GM10847 (cell line): ENCODE data around the gene IPO9.

Experiments
- POLR2A ChIP-seq: IDR thresholded peaks from 2 replicates; pipeline ENCODE4 v1.6.1; 2011; ENCODE audit not compliant: insufficient read length; ENCODE audit errors: extremely low read depth

Gene IPO9

DNA sequence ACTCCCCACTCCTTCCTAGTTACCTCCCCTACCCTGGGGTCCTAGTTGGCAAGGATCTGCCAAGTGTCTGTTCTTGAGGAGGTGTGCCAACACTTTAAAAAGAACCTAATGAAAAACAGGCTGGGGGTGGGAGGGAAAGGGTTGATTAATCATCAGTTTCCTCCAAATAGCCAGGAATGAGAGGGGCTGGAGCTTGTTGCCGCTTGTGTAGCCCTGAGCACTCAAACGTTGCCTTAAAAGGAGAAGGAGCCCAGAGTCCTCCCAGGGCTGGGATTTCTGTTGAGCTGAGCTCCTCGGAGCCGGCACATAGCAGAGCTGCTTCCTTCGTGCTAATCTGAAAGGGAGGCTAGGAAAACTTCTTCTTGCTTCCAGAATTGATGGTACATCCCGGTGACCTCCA, 75.6 kb downstream of the IPO9 start:
- TF ChIP-seq POLR2A: no peak

GRCh38 chr1:201905234-201905890, 76.4 kb downstream of the IPO9 start:
- no peak for TF ChIP-seq POLR2A

- TF ChIP-seq POLR2A: no peak
Observed at GRCh38 chr1:201906336-201906735, 77.4 kb downstream of the IPO9 start.

GRCh38 chr1:201907621-201908020, 78.7 kb downstream of the IPO9 start:
- TF ChIP-seq POLR2A: no peak

- no peak for TF ChIP-seq POLR2A
Observed at GRCh38 chr1:201911826-201912571, 83.0 kb downstream of the IPO9 start.

DNA sequence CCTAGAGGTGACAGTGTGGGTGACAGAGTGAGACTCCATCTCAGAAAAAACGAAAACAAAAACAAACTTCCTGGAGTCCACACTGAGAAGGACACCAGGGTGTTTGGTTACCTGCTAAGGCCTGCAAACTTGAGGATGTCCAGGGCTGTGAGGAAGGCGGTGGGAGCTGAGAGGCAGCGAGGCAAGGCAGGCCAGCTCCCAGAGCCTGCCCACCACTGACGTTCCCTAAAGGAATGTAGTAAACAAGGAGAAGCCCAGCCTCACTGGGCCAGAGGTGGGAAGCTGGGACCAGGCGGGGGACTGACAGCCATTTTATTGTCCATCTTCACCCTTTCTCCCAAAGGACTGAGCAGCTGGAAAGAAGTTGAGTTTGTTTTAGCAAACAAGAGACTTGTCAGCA, 83.9 kb downstream of the IPO9 start:
- no peak for TF ChIP-seq POLR2A

DNA sequence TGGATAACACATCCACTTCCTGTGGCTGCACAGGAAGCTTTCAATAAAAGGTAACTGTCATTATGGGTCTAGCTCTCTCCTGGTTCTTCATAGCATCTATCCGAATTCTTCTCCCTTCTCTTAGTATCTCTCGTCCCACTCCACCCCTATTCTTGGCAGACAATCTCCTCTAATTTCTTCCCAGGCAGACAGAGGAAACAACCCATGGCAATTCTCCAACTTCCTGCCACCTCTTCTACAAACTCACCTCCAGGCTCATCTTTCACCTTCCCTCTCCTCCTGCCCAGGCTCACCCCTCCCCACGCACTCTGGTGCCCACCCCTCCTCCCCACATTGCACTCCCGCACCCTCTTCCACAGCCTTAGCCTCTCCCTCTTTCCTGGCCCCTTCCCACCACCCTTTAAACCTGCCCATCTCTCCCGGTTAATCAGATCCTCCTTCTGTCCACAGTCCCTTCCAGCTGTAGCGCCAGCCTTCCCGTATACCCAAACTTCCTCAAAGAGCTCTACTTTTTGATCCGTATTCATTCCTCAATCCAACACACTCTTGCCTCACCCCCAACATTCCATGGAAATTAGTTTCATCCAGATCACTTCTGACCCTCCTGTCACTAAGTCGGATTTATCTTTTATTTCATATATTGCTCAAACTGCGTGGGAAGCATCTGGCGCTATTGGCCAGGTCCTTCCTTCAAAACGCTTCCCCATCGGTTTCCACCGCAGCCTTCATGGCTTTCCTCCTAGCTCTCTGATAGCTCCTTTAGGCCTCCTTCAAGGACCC, 85.7 kb downstream of the IPO9 start:
- no peak for TF ChIP-seq POLR2A

- TF ChIP-seq POLR2A: no peak
Observed at GRCh38 chr1:201916649-201917249, 87.8 kb downstream of the IPO9 start.

DNA sequence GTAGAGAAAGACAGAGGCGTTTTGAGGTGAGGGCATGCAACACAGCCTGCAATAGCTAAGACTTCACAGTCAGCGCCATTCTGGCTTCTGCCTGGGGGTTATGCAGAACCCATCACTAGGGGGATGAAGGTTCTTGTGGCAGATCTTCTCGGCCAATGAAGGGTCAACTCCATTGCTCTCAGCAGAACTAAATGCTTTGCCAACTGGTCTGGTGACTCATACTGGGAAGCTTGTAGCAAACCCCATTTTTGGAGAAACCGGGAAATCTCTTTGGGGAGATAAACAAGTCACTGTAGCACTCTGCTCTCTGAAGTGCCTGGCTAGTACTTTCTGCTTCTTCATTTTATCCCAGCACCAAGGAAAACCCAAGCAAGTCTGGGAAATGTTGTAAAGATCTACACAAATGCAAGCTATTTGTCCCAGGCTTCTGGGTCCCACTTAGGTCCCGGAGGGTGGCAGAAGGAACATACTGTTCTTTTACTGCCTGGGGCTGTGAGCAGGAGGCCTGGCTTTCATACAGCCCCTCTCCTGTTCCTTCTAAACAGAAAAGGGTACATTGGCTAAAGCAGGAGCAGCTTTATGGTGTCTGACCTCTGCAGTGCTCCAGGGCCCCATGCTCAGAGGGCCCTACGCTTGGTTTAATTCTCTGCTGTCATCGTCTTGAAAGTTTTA, 88.5 kb downstream of the IPO9 start:
- no peak for TF ChIP-seq POLR2A

DNA sequence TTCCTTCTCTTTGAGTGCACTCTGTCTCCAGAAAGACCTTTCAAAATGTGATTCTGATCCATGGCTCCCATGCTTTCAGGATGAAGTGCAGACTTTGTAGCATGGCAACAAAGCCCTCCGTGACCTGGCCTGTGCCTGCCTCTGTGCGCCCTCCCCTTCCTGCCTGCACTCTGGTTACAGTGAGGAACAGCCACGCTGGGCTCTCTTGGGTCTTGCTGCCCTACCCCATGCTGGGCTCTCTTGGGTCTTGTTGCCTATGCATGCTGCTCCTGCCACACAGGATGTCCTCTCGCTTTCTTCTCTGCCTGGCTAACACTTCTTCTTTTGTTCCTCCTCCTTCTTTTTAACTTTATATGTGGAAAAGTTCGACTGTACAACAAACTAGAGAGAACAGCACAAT, 89.4 kb downstream of the IPO9 start:
- no peak for TF ChIP-seq POLR2A

GRCh38 chr1:201921952-201922558, 93.1 kb downstream of the IPO9 start:
- no peak for TF ChIP-seq POLR2A

GRCh38 chr1:201925301-201925567, 96.3 kb downstream of the IPO9 start:
- TF ChIP-seq POLR2A: no peak

DNA sequence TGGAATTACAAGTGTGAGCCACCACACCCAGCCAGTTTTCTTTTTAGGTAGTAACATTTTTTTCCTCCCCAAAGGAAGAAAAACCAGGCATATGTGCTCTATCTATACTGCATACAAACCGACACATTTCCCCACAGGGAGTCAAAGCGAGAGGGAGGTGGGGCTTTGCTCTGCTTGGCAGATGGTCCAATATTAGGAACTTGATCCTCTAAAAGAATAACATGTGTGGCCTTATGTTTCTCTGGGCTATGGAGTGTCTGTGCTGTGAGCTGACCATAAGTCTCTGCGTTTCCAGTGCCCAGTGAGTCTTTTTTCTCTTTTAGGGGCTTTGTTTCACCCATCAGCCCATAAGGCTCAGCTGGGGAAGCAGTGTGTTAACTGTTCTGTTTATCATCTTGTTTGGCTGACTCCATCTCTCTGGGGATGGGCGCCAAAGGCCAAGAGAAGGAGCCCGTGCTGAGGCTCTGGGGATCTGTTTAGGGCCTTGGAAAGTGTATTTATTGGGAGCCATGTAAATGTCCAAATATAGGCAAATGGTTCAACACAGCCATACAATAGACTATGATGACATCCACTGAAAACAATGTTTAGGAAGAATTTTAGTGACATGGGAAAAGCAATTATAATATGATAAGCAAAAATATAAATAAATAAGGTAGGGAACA, 97.2 kb downstream of the IPO9 start:
- TF ChIP-seq POLR2A: no peak

DNA sequence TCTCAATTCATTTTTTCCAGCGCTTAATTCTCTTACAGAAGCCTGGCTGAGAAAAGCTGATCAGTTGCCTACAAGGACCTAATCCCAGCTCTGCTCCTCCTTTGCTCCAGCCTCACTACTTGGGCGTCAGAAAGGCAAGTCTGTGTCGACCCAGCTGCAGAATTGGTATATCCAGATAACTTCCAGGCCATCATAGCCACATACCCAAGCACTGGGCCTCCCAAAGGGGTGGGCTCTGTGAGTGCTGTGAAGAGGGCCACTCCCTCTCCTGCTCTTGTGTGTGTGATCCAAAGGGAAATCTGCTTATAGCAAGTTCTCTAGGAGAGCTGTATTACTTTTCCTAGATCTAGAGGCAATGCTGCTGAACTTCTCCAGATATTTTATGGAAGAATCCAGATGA, 99.3 kb downstream of the IPO9 start:
- no peak for TF ChIP-seq POLR2A
